ENCODE data around the gene TEX261.

TEX261 gene

GRCh38 chr2:70959851-70960832 lies 34.5 kb downstream of the TEX261 start:
- H3K4me3 Mint-ChIP-seq: no peak overlapping the region
- H3K36me3 Mint-ChIP-seq: no peaks in the 10 kb centered on the region
- no peaks in the 10 kb centered on the region for H3K9me3 Mint-ChIP-seq
- peaks cover 21% of the 10 kb centered on the region for H3K27me3 Mint-ChIP-seq
- no peak overlapping the region for H3K27ac Mint-ChIP-seq
- peaks cover 10% of the 10 kb centered on the region for H3K4me1 Mint-ChIP-seq

GRCh38 chr2:70959271-70959761 lies 35.4 kb downstream of the TEX261 start:
- Mint-ChIP-seq H3K4me1 (peaks cover 4% of the 10 kb centered on the region), H3K27ac (no peak overlapping the region), H3K36me3 (no peaks in the 10 kb centered on the region), H3K27me3 (peaks cover 23% of the 10 kb centered on the region), H3K4me3 (no peak overlapping the region), H3K9me3 (no peaks in the 10 kb centered on the region)

- Mint-ChIP-seq H3K4me3 (no peak overlapping the region), H3K36me3 (no peaks in the 10 kb centered on the region), H3K27me3 (peaks cover 23% of the 10 kb centered on the region), H3K9me3 (no peaks in the 10 kb centered on the region), H3K27ac (no peak overlapping the region), H3K4me1 (peaks cover 4% of the 10 kb centered on the region)
These were observed 35.9 kb downstream of the TEX261 start for GRCh38 chr2:70958759-70959158.

GRCh38 chr2:70957798-70958197 lies 36.9 kb downstream of the TEX261 start:
- peaks cover 4% of the 10 kb centered on the region for H3K4me1 Mint-ChIP-seq
- no peak overlapping the region for H3K4me3 Mint-ChIP-seq
- H3K27me3 Mint-ChIP-seq: peaks cover 17% of the 10 kb centered on the region
- no peaks in the 10 kb centered on the region for H3K36me3 Mint-ChIP-seq
- no peaks in the 10 kb centered on the region for H3K9me3 Mint-ChIP-seq
- no peak overlapping the region for H3K27ac Mint-ChIP-seq

GRCh38 chr2:70956141-70956540 lies 38.5 kb downstream of the TEX261 start:
- Mint-ChIP-seq H3K27me3 (peaks cover 16% of the 10 kb centered on the region), H3K36me3 (no peaks in the 10 kb centered on the region)

GRCh38 chr2:70954886-70955285 lies 39.8 kb downstream of the TEX261 start:
- Mint-ChIP-seq H3K27me3 (peaks cover 13% of the 10 kb centered on the region), H3K27ac (no peak overlapping the region), H3K36me3 (no peaks in the 10 kb centered on the region), H3K9me3 (no peaks in the 10 kb centered on the region), H3K4me3 (no peak overlapping the region), H3K4me1 (peaks cover 4% of the 10 kb centered on the region)

More at GRCh38 chr2:70956141-70956540, 38.5 kb downstream of the TEX261 start:
- Mint-ChIP-seq H3K4me3 (no peak overlapping the region), H3K27ac (no peak overlapping the region), H3K4me1 (peaks cover 4% of the 10 kb centered on the region), H3K9me3 (no peaks in the 10 kb centered on the region)

GRCh38 chr2:70949086-70949485 lies 45.6 kb downstream of the TEX261 start:
- Mint-ChIP-seq H3K4me3 (peak overlapping the region; percentile 11), H3K27ac (no peak overlapping the region), H3K9me3 (no peaks in the 10 kb centered on the region), H3K4me1 (peaks cover 15% of the 10 kb centered on the region), H3K27me3 (peaks cover 2% of the 10 kb centered on the region), H3K36me3 (no peaks in the 10 kb centered on the region)

GRCh38 chr2:70948337-70949003 lies 46.2 kb downstream of the TEX261 start:
- no peaks in the 10 kb centered on the region for H3K9me3 Mint-ChIP-seq
- H3K4me3 Mint-ChIP-seq: peak overlapping the region; percentile 86
- no peak overlapping the region for H3K27ac Mint-ChIP-seq
- no peaks in the 10 kb centered on the region for H3K36me3 Mint-ChIP-seq
- H3K4me1 Mint-ChIP-seq: peaks cover 15% of the 10 kb centered on the region
- peaks cover 2% of the 10 kb centered on the region for H3K27me3 Mint-ChIP-seq

- Mint-ChIP-seq H3K4me3 (peak overlapping the region; percentile 86), H3K36me3 (no peaks in the 10 kb centered on the region), H3K27ac (no peak overlapping the region), H3K4me1 (peaks cover 15% of the 10 kb centered on the region), H3K9me3 (no peaks in the 10 kb centered on the region), H3K27me3 (peaks cover 2% of the 10 kb centered on the region)
These were observed 47.0 kb downstream of the TEX261 start for GRCh38 chr2:70947556-70948184.

- no peaks in the 10 kb centered on the region for H3K36me3 Mint-ChIP-seq
- peaks cover 2% of the 10 kb centered on the region for H3K27me3 Mint-ChIP-seq
- H3K27ac Mint-ChIP-seq: no peak overlapping the region
These were observed 47.7 kb downstream of the TEX261 start for GRCh38 chr2:70946832-70947442.

GRCh38 chr2:70944111-70944690 lies 50.5 kb downstream of the TEX261 start:
- H3K27ac Mint-ChIP-seq: no peak overlapping the region
- H3K9me3 Mint-ChIP-seq: no peaks in the 10 kb centered on the region
- peaks cover 15% of the 10 kb centered on the region for H3K4me1 Mint-ChIP-seq
- H3K36me3 Mint-ChIP-seq: no peaks in the 10 kb centered on the region
- no peak overlapping the region for H3K4me3 Mint-ChIP-seq
- peaks cover 2% of the 10 kb centered on the region for H3K27me3 Mint-ChIP-seq

More at GRCh38 chr2:70946832-70947442, 47.7 kb downstream of the TEX261 start:
- Mint-ChIP-seq H3K4me3 (no peak overlapping the region), H3K9me3 (no peaks in the 10 kb centered on the region), H3K4me1 (peaks cover 15% of the 10 kb centered on the region)

- H3K4me3 Mint-ChIP-seq: no peak overlapping the region
- no peaks in the 10 kb centered on the region for H3K36me3 Mint-ChIP-seq
- H3K27me3 Mint-ChIP-seq: peaks cover 2% of the 10 kb centered on the region
- no peaks in the 10 kb centered on the region for H3K9me3 Mint-ChIP-seq
- H3K4me1 Mint-ChIP-seq: peaks cover 13% of the 10 kb centered on the region
- no peak overlapping the region for H3K27ac Mint-ChIP-seq
These were observed 51.3 kb downstream of the TEX261 start for GRCh38 chr2:70943205-70943871.

- Mint-ChIP-seq H3K27me3 (peaks cover 2% of the 10 kb centered on the region), H3K9me3 (no peaks in the 10 kb centered on the region), H3K4me3 (no peak overlapping the region), H3K36me3 (no peaks in the 10 kb centered on the region), H3K27ac (no peak overlapping the region), H3K4me1 (peaks cover 6% of the 10 kb centered on the region)
These were observed 52.1 kb downstream of the TEX261 start for GRCh38 chr2:70942396-70943204.

GRCh38 chr2:70941701-70942100 lies 53.0 kb downstream of the TEX261 start:
- H3K27me3 Mint-ChIP-seq: no peaks in the 10 kb centered on the region
- H3K4me1 Mint-ChIP-seq: peaks cover 1% of the 10 kb centered on the region
- no peak overlapping the region for H3K27ac Mint-ChIP-seq
- no peaks in the 10 kb centered on the region for H3K36me3 Mint-ChIP-seq
- no peaks in the 10 kb centered on the region for H3K9me3 Mint-ChIP-seq
- no peak overlapping the region for H3K4me3 Mint-ChIP-seq
